ENCODE measurements around the gene GNAL. TPM values are rescaled to one million over a fixed set of nuclear protein-coding genes. Genes with fewer than 3 reads are reported as not detected.

GNAL gene
- total RNA-seq, 1 experiment from 2014 or later: 24.0 TPM

DNA sequence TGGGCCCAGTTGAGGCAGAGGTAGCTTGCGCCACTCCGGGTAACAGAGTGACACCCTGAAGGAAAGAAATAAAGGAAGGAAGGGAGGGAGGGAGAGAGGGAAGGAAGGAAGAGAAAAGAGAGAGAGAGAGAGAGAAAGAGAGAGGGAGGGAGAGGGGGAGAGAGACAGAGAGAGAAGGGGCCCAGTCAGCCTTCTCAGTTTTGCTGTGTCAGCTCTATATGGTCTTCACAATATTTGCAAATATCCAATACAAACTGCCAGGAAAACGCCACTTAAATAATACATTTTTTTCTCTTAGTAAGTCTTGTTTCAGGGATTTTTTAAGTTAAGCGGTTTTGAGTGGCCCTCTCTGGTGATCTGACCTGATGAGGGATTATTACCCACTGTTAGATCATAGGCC lies 156.6 kb downstream of the GNAL start:
- WGBS (ENCODE audit: extremely low coverage, insufficient read length, low lambda C conversion rate): no CpG with 5 or more reads among the region's 4 CpGs
- TF ChIP-seq CTCF (conservative IDR thresholded peaks at IDR 0.05): no peak
- Histone ChIP-seq H3K56ac (ENCODE audit: insufficient read length, low read depth, low read length) (no peak overlapping the region), H3K4me1 (ENCODE audit: insufficient read depth, low read length) (no peaks in the 10 kb centered on the region; the same call in 1 of the 2 replicates), H3T11ph (ENCODE audit: low read length) (no peak overlapping the region), H4K8ac (replicated peaks; ENCODE audit: insufficient read length, low read depth, low read length) (no peak overlapping the region), H4K5ac (ENCODE audit: insufficient read length, low read depth, low read length) (no peak overlapping the region), H2BK12ac (ENCODE audit: insufficient read length, low read depth, low read length) (no peak overlapping the region), H4K91ac (ENCODE audit: insufficient read length, low read depth, low read length) (no peak overlapping the region), H3K14ac (ENCODE audit: insufficient read depth, low read length) (no peak overlapping the region), H3K18ac (ENCODE audit: insufficient read length, low read depth, low read length) (no peak overlapping the region), H3K23me2 (ENCODE audit: insufficient read length, low read depth, low read length, poor library complexity, severe bottlenecking) (no peaks in the 10 kb centered on the region), H3K79me1 (ENCODE audit: insufficient read depth, low read depth, low read length, poor library complexity, severe bottlenecking) (no peaks in the 10 kb centered on the region), H3K27ac (ENCODE audit: insufficient read length, low read depth, low read length) (no peak overlapping the region), H4K20me1 (ENCODE audit: control insufficient read depth, insufficient read depth, insufficient read length) (no peaks in the 10 kb centered on the region), H3K27me3 (ENCODE audit: insufficient read depth, low read length) (no peaks in the 10 kb centered on the region), H3K23ac (ENCODE audit: insufficient read length, low read depth, low read length) (no peak overlapping the region), H3K9me3 (ENCODE audit: control insufficient read depth, low read depth, low read length) (no peaks in the 10 kb centered on the region), H2AFZ (ENCODE audit: low read length) (no peak overlapping the region), H2BK20ac (ENCODE audit: low read depth, low read length, poor library complexity, severe bottlenecking) (no peak overlapping the region), H2BK5ac (ENCODE audit: insufficient read length, low read length) (no peak overlapping the region), H2BK120ac (ENCODE audit: low read depth, low read length, poor library complexity, severe bottlenecking) (no peak overlapping the region), H2AK5ac (ENCODE audit: insufficient read length, low read length) (no peak overlapping the region), H3K79me2 (ENCODE audit: insufficient read depth, low read length) (no peaks in the 10 kb centered on the region), H3K9ac (ENCODE audit: extremely low read depth, insufficient read length, low read length) (no peak overlapping the region), H3K4ac (ENCODE audit: low read depth, low read length) (no peak overlapping the region), H2BK15ac (ENCODE audit: low read depth, low read length) (no peak overlapping the region), H3K4me2 (ENCODE audit: insufficient read depth, insufficient read length, low read length) (no peak overlapping the region)
- no peak for DNase-seq
- peaks cover 13 to 14% of the 10 kb centered on the region in 2 experiments for H3K4me1 Mint-ChIP-seq
- H3K27ac Mint-ChIP-seq: peak overlapping the region in 2 of 3 experiments; percentile 22 to 58; a peak in 1 of 7 replicates
- H3K36me3 Mint-ChIP-seq (ENCODE audit: insufficient read depth in 1 of 3, low read depth in 3 of 3): no peaks in the 10 kb centered on the region
- no peaks in the 10 kb centered on the region for H3K27me3 Mint-ChIP-seq (ENCODE audit: low read depth)
- H3K9me3 Mint-ChIP-seq: no peaks in the 10 kb centered on the region
- no peak overlapping the region for H3K4me3 Mint-ChIP-seq
